ENCODE measurements around the gene ZNF500. TPM values are rescaled to one million over a fixed set of nuclear protein-coding genes. Genes with fewer than 3 reads are reported as not detected.

The ZNF500 gene
- total and polyA plus RNA-seq, 4 experiments from 2014 or later: 7.9 to 35.6 (median 23.4) TPM

GRCh38 chr16:4778050-4778392 is 11.1 kb upstream of the ZNF500 start:
- Mint-ChIP-seq H3K4me1 (peaks cover 0 to 1% (median 0%) of the 10 kb centered on the region in 4 donors), H3K36me3 (no peaks in the 10 kb centered on the region), H3K9me3 (no peaks in the 10 kb centered on the region), H3K27me3 (no peaks in the 10 kb centered on the region), H3K4me3 (no peak overlapping the region), H3K27ac (no peak overlapping the region)
- H3K27ac ChIP-seq (ENCODE audit: low read depth, low read length): no peak overlapping the region
- no peak overlapping the region for H3K4me3 ChIP-seq (ENCODE audit: low read length in 2 of 2)
- H3K27me3 ChIP-seq (ENCODE audit: insufficient read depth, low read length): no peaks in the 10 kb centered on the region
- POLR2A ChIA-PET (ENCODE audit: partially characterized antibody): interaction anchor here (2.1 kb wide), 1 partner anchor 9 kb away, joined by 7 read pairs; no protein-coding TSS in a partner anchor
- no peaks in the 10 kb centered on the region for H3K9me3 ChIP-seq (ENCODE audit: control insufficient read depth in 1 of 2, low read length in 2 of 2)
- no peak for DNase-seq
- no peaks in the 10 kb centered on the region for H3K4me1 ChIP-seq (ENCODE audit: insufficient read depth, low read length)
- intact Hi-C loops (cut with micrococcal nuclease): no loop called here
- no peaks in the 10 kb centered on the region for H3K36me3 ChIP-seq (ENCODE audit: insufficient read depth, low read length)
- CTCF ChIA-PET (ENCODE audit: partially characterized antibody): no interaction called here

- Mint-ChIP-seq H3K9me3 (no peaks in the 10 kb centered on the region), H3K27ac (no peak overlapping the region), H3K4me3 (no peak overlapping the region), H3K27me3 (no peaks in the 10 kb centered on the region), H3K4me1 (peaks cover 0 to 1% (median 0%) of the 10 kb centered on the region in 4 donors), H3K36me3 (no peaks in the 10 kb centered on the region)
- no peaks in the 10 kb centered on the region for H3K36me3 ChIP-seq (ENCODE audit: insufficient read depth, low read length)
- H3K9me3 ChIP-seq (ENCODE audit: control insufficient read depth in 1 of 2, low read length in 2 of 2): no peaks in the 10 kb centered on the region
- DNase-seq: no peak
- H3K27me3 ChIP-seq (ENCODE audit: insufficient read depth, low read length): no peaks in the 10 kb centered on the region
- ChIA-PET CTCF (ENCODE audit: partially characterized antibody) (no interaction called here), POLR2A (ENCODE audit: partially characterized antibody) (interaction anchor here (2.1 kb wide), 1 partner anchor 9 kb away, joined by 7 read pairs; no protein-coding TSS in a partner anchor)
- intact Hi-C loops (cut with micrococcal nuclease): no loop called here
- no peak overlapping the region for H3K4me3 ChIP-seq (ENCODE audit: low read length in 2 of 2)
- H3K27ac ChIP-seq (ENCODE audit: low read depth, low read length): no peak overlapping the region
- no peaks in the 10 kb centered on the region for H3K4me1 ChIP-seq (ENCODE audit: insufficient read depth, low read length)
Observed at GRCh38 chr16:4777339-4778049, 10.5 kb upstream of the ZNF500 start.

GRCh38 chr16:4776141-4776705 is 9.3 kb upstream of the ZNF500 start:
- POLR2A ChIA-PET (ENCODE audit: partially characterized antibody): no interaction called here
- Mint-ChIP-seq H3K27ac (peak overlapping the region in 2 of 7 donors; percentile 81 to 82), H3K36me3 (no peaks in the 10 kb centered on the region), H3K9me3 (no peaks in the 10 kb centered on the region), H3K4me1 (peaks cover 0 to 1% (median 0%) of the 10 kb centered on the region in 4 donors), H3K4me3 (no peak overlapping the region), H3K27me3 (no peaks in the 10 kb centered on the region)
- H3K27me3 ChIP-seq (ENCODE audit: insufficient read depth, low read length): no peaks in the 10 kb centered on the region
- H3K4me3 ChIP-seq (ENCODE audit: low read length in 2 of 2): no peak overlapping the region
- CTCF ChIA-PET (ENCODE audit: partially characterized antibody): no interaction called here
- intact Hi-C loops (cut with micrococcal nuclease): no loop called here
- H3K4me1 ChIP-seq (ENCODE audit: insufficient read depth, low read length): no peaks in the 10 kb centered on the region
- H3K9me3 ChIP-seq (ENCODE audit: control insufficient read depth in 1 of 2, low read length in 2 of 2): no peaks in the 10 kb centered on the region
- H3K36me3 ChIP-seq (ENCODE audit: insufficient read depth, low read length): no peaks in the 10 kb centered on the region
- H3K27ac ChIP-seq (ENCODE audit: low read depth, low read length): no peak overlapping the region
- DNase-seq: no peak

GRCh38 chr16:4775005-4775404 is 8.0 kb upstream of the ZNF500 start:
- H3K36me3 Mint-ChIP-seq: no peaks in the 10 kb centered on the region

GRCh38 chr16:4772351-4772750 is 5.4 kb upstream of the ZNF500 start:
- H3K9me3 Mint-ChIP-seq: peaks cover 0 to 2% (median 0%) of the 10 kb centered on the region in 8 donors
- H3K27ac ChIP-seq (ENCODE audit: low read depth, low read length): no peak overlapping the region
- ChIA-PET POLR2A (ENCODE audit: partially characterized antibody) (interaction anchor here (0.6 kb wide), 1 partner anchor 33 kb away, joined by 3 read pairs; no protein-coding TSS in a partner anchor), CTCF (ENCODE audit: partially characterized antibody) (no interaction called here)
- no peaks in the 10 kb centered on the region for H3K27me3 Mint-ChIP-seq
- H3K4me3 Mint-ChIP-seq: no peak overlapping the region
- H3K36me3 Mint-ChIP-seq: peaks cover 0 to 3% of the 10 kb centered on the region in 2 donors
- H3K4me3 ChIP-seq (ENCODE audit: low read length in 2 of 2): no peak overlapping the region
- intact Hi-C loops (cut with micrococcal nuclease): no loop called here
- H3K27ac Mint-ChIP-seq: no peak overlapping the region
- H3K4me1 ChIP-seq (ENCODE audit: insufficient read depth, low read length): peaks cover 15% of the 10 kb centered on the region
- no peaks in the 10 kb centered on the region for H3K27me3 ChIP-seq (ENCODE audit: insufficient read depth, low read length)
- H3K4me1 Mint-ChIP-seq: peaks cover 9 to 26% (median 16%) of the 10 kb centered on the region in 4 donors
- H3K36me3 ChIP-seq (ENCODE audit: insufficient read depth, low read length): no peaks in the 10 kb centered on the region
- H3K9me3 ChIP-seq (ENCODE audit: control insufficient read depth in 1 of 2, low read length in 2 of 2): no peaks in the 10 kb centered on the region
- no peak for DNase-seq

More at GRCh38 chr16:4775005-4775404, 8.0 kb upstream of the ZNF500 start:
- Histone ChIP-seq H3K9me3 (ENCODE audit: control insufficient read depth in 1 of 2, low read length in 2 of 2) (no peaks in the 10 kb centered on the region), H3K4me3 (ENCODE audit: low read length in 2 of 2) (no peak overlapping the region), H3K36me3 (ENCODE audit: insufficient read depth, low read length) (no peaks in the 10 kb centered on the region), H3K27me3 (ENCODE audit: insufficient read depth, low read length) (no peaks in the 10 kb centered on the region), H3K4me1 (ENCODE audit: insufficient read depth, low read length) (no peaks in the 10 kb centered on the region), H3K27ac (ENCODE audit: low read depth, low read length) (no peak overlapping the region)
- POLR2A ChIA-PET (ENCODE audit: partially characterized antibody): no interaction called here
- H3K27ac Mint-ChIP-seq: no peak overlapping the region
- H3K9me3 Mint-ChIP-seq: no peaks in the 10 kb centered on the region
- no peak overlapping the region for H3K4me3 Mint-ChIP-seq
- H3K27me3 Mint-ChIP-seq: no peaks in the 10 kb centered on the region
- DNase-seq: no peak
- CTCF ChIA-PET (ENCODE audit: partially characterized antibody): no interaction called here
- peaks cover 0 to 1% (median 0%) of the 10 kb centered on the region in 4 donors for H3K4me1 Mint-ChIP-seq
- intact Hi-C loops (cut with micrococcal nuclease): no loop called here

- H3K36me3 ChIP-seq (ENCODE audit: insufficient read depth, low read length): no peaks in the 10 kb centered on the region
- H3K27me3 ChIP-seq (ENCODE audit: insufficient read depth, low read length): no peaks in the 10 kb centered on the region
- H3K4me1 ChIP-seq (ENCODE audit: insufficient read depth, low read length): peaks cover 17% of the 10 kb centered on the region
- Mint-ChIP-seq H3K4me1 (peaks cover 10 to 31% (median 19%) of the 10 kb centered on the region in 4 donors), H3K27ac (peak overlapping the region in 1 of 7 donors; percentile 21), H3K4me3 (no peak overlapping the region), H3K27me3 (no peaks in the 10 kb centered on the region), H3K36me3 (peaks cover 0 to 3% of the 10 kb centered on the region in 2 donors), H3K9me3 (peaks cover 0 to 2% (median 0%) of the 10 kb centered on the region in 8 donors)
- DNase-seq: no peak
- H3K4me3 ChIP-seq (ENCODE audit: low read length in 2 of 2): no peak overlapping the region
- POLR2A ChIA-PET (ENCODE audit: partially characterized antibody): no interaction called here
- no peaks in the 10 kb centered on the region for H3K9me3 ChIP-seq (ENCODE audit: control insufficient read depth in 1 of 2, low read length in 2 of 2)
- CTCF ChIA-PET (ENCODE audit: partially characterized antibody): no interaction called here
- intact Hi-C loops (cut with micrococcal nuclease): no loop called here
- H3K27ac ChIP-seq (ENCODE audit: low read depth, low read length): no peak overlapping the region
Observed at GRCh38 chr16:4771646-4772045, 4.7 kb upstream of the ZNF500 start.

- Histone ChIP-seq H3K9me3 (ENCODE audit: control insufficient read depth in 1 of 2, low read length in 2 of 2) (no peaks in the 10 kb centered on the region), H3K27me3 (ENCODE audit: insufficient read depth, low read length) (no peaks in the 10 kb centered on the region), H3K4me1 (ENCODE audit: insufficient read depth, low read length) (peaks cover 32% of the 10 kb centered on the region), H3K4me3 (ENCODE audit: low read length in 2 of 2) (peak overlapping the region in 1 of 2 donors; percentile 85), H3K27ac (ENCODE audit: low read depth, low read length) (peak overlapping the region; percentile 59), H3K36me3 (ENCODE audit: insufficient read depth, low read length) (no peaks in the 10 kb centered on the region)
- DNase-seq: no peak
- Mint-ChIP-seq H3K4me1 (peaks cover 17 to 46% (median 32%) of the 10 kb centered on the region in 4 donors), H3K27me3 (no peaks in the 10 kb centered on the region), H3K9me3 (peaks cover 0 to 2% (median 0%) of the 10 kb centered on the region in 8 donors), H3K4me3 (peak overlapping the region; percentile 56 to 94 (median 92)), H3K27ac (peak overlapping the region; percentile 67 to 98 (median 96)), H3K36me3 (peaks cover 0 to 13% of the 10 kb centered on the region in 2 donors)
- ChIA-PET CTCF (ENCODE audit: partially characterized antibody) (no interaction called here), POLR2A (ENCODE audit: partially characterized antibody) (interaction anchor here (0.6 to 5.0 kb wide), 11 partner anchors 8 to 496 kb away, joined by 3 to 72 read pairs (median 6); partner anchors contain the start of genes ANKS3, CORO7, DNAAF8 and NUDT16L1)
- intact Hi-C loops (cut with micrococcal nuclease): no loop called here
Observed at GRCh38 chr16:4769306-4769638, 2.3 kb upstream of the ZNF500 start.

Measured in CD4-positive, alpha-beta memory T cell (primary cell).